CD4-positive, alpha-beta T cell (primary cell): ENCODE data around the gene CACNA2D2. TPM values are rescaled to one million over a fixed set of nuclear protein-coding genes. Genes with fewer than 3 reads are reported as not detected.

Source experiments
- ATAC-seq: fragments of 200-7000 bp; cut with Tn5 transposase; one replicate; pipeline ENCODE4 v1.10.0; 2022; ENCODE audit warnings: mild to moderate bottlenecking; ENCODE audit not compliant: poor library complexity
- CTCF ChIA-PET: fragments of 350-600 bp; sonication (Branson Sonifier 250); formaldehyde crosslinking; loops from one replicate; lab custom pipeline; 2021; ENCODE audit warnings: antibody characterized with exemption, inconsistent platforms; lab: Charles Lee
- POLR2A ChIA-PET: fragments of 350-600 bp; sonication (Branson Sonifier 250); formaldehyde crosslinking; loops from one replicate; lab custom pipeline; 2021; ENCODE audit warnings: antibody characterized with exemption, inconsistent platforms; lab: Charles Lee
- DNase-seq, 14 experiments: peaks; one replicate each; pipeline ENCODE4 v3.0.0-alpha.2; 2013 to 2020; ENCODE audit warnings: mixed read lengths in 2 of 14
- H3K27ac ChIP-seq, 2 donors: one replicate each; pipeline versions ENCODE4 v1.5.1 to v1.7.0; 2013; ENCODE audit warnings: low read length in 2 of 2, low read depth in 1 of 2, mild to moderate bottlenecking in 1 of 2
- H3K27me3 ChIP-seq, 2 experiments: 1 replicate in 1 of 2; 2 replicates in 1 of 2; pipeline versions ENCODE4 v1.6.1 to v1.7.0; 2013; ENCODE audit warnings: low read length in 2 of 2, control low read depth in 1 of 2, mild to moderate bottlenecking in 1 of 2, moderate library complexity in 1 of 2; ENCODE audit not compliant: insufficient read depth in 2 of 2, control insufficient read depth in 1 of 2
- H3K36me3 ChIP-seq: one replicate; pipeline ENCODE4 v1.6.1; 2013; ENCODE audit warnings: low read length, control low read depth; ENCODE audit not compliant: insufficient read depth
- H3K4me1 ChIP-seq: one replicate; pipeline ENCODE4 v1.6.1; 2013; ENCODE audit warnings: low read length, control low read depth; ENCODE audit not compliant: insufficient read depth
- H3K4me3 ChIP-seq: one replicate; pipeline ENCODE4 v1.5.1; 2013; ENCODE audit warnings: mild to moderate bottlenecking, low read length, moderate library complexity
- H3K9me3 ChIP-seq, 2 experiments: 1 replicate in 1 of 2; 2 replicates in 1 of 2; pipeline versions ENCODE4 v1.6.1 to v1.7.0; 2013; ENCODE audit warnings: low read length in 2 of 2, mild to moderate bottlenecking in 2 of 2, control low read depth in 1 of 2, moderate library complexity in 1 of 2; ENCODE audit not compliant: control insufficient read depth in 1 of 2, insufficient read depth in 1 of 2
- H3K27ac Mint-ChIP-seq: one replicate; pipeline ENCODE4 v1.8.0; 2020; ENCODE audit warnings: mixed read lengths
- H3K27me3 Mint-ChIP-seq: one replicate; pipeline ENCODE4 v1.8.0; 2021; ENCODE audit warnings: mixed read lengths
- H3K36me3 Mint-ChIP-seq: one replicate; pipeline ENCODE4 v1.8.0; 2021; ENCODE audit warnings: low read depth, mixed read lengths
- H3K4me1 Mint-ChIP-seq: one replicate; pipeline ENCODE4 v1.8.0; 2021; ENCODE audit warnings: low read depth, mixed read lengths
- H3K4me3 Mint-ChIP-seq: one replicate; pipeline ENCODE4 v1.8.0; 2020; ENCODE audit warnings: mild to moderate bottlenecking, mixed read lengths
- H3K9me3 Mint-ChIP-seq: one replicate; pipeline ENCODE4 v1.8.0; 2020; ENCODE audit warnings: mixed read lengths
- CTCF ChIP-seq: fragments of 200-600 bp; IDR thresholded peaks from one replicate; pipeline ENCODE4 v1.8.0; 2022; ENCODE audit warnings: antibody characterized with exemption, mild to moderate bottlenecking
- intact Hi-C, 2 experiments: fragments of 100-400 bp; cut with DNase I in 1 of 2; cut with micrococcal nuclease in 1 of 2; formaldehyde crosslinking; loops; one replicate each; pipeline versions ENCODE4 v1.15.1 to v1.9.0; 2023 to 2025; cut with DNase I, micrococcal nuclease
- total RNA-seq, 174 experiments: library from RNA in 2 of 174; stranded (reverse) in 2 of 174; gene quantifications; one replicate each; pipeline ENCODE4 v1.2.3 and lab custom pipeline; 2021 to 2026

CACNA2D2 gene
- total RNA-seq, 2 experiments from 2014 or later = 2.5 to 3.8 TPM

- ATAC-seq (no peak), DNase-seq (no peak)
- peak overlapping the region; percentile 36 for H3K27ac Mint-ChIP-seq
- CTCF ChIA-PET = no interaction called here
- peak overlapping the region; percentile 3 for H3K4me3 Mint-ChIP-seq
- no peaks in the 10 kb centered on the region for H3K9me3 ChIP-seq
- no peak for TF ChIP-seq CTCF
- peaks cover 37% of the 10 kb centered on the region for H3K4me1 ChIP-seq
- no peaks in the 10 kb centered on the region for H3K36me3 ChIP-seq
- no peaks in the 10 kb centered on the region for H3K9me3 Mint-ChIP-seq
- peaks cover 37% of the 10 kb centered on the region for H3K4me1 Mint-ChIP-seq
- H3K27me3 Mint-ChIP-seq = no peaks in the 10 kb centered on the region
- intact Hi-C loops = loop anchor here in 1 of 2 experiments (5.0 kb wide), 5 partner anchors 133 to 1783 kb away; partner anchors contain the start of genes CACNA2D2, MANF, POC1A and TEX264
- H3K36me3 Mint-ChIP-seq = peaks cover 4% of the 10 kb centered on the region
- no peaks in the 10 kb centered on the region for H3K27me3 ChIP-seq
- no peak overlapping the region for H3K27ac ChIP-seq
- POLR2A ChIA-PET = interaction anchor here (0.6 kb wide), 1 partner anchor 1131 kb away, joined by 4 read pairs; no protein-coding TSS in a partner anchor
- no peak overlapping the region for H3K4me3 ChIP-seq
Measured at GRCh38 chr3:50369012-50369670, 134.3 kb downstream of the CACNA2D2 start.

- DNase-seq = no peak
- Histone ChIP-seq H3K27ac (peak overlapping the region; percentile 69 to 81), H3K4me3 (peak overlapping the region; percentile 73), H3K36me3 (no peaks in the 10 kb centered on the region), H3K4me1 (peaks cover 30% of the 10 kb centered on the region), H3K27me3 (no peaks in the 10 kb centered on the region), H3K9me3 (no peaks in the 10 kb centered on the region)
- H3K4me3 Mint-ChIP-seq = peak overlapping the region; percentile 94
- H3K4me1 Mint-ChIP-seq = peaks cover 25% of the 10 kb centered on the region
- TF ChIP-seq CTCF = no peak
- H3K27ac Mint-ChIP-seq = peak overlapping the region; percentile 98
- no peaks in the 10 kb centered on the region for H3K27me3 Mint-ChIP-seq
- H3K9me3 Mint-ChIP-seq = no peaks in the 10 kb centered on the region
- H3K36me3 Mint-ChIP-seq = peaks cover 4% of the 10 kb centered on the region
- ChIA-PET CTCF (interaction anchor here (0.9 to 1.1 kb wide), 4 partner anchors 13 to 1316 kb away, joined by 3 to 5 read pairs (median 4); no protein-coding TSS in a partner anchor), POLR2A (interaction anchor here (0.7 to 2.7 kb wide), 13 partner anchors 12 to 1245 kb away, joined by 3 to 25 read pairs (median 4); partner anchors contain the start of genes CYB561D2, HYAL3, NAA80 and NPRL2)
- intact Hi-C loops = loop anchor here (1.0 to 5.0 kb wide), 9 partner anchors 15 to 1786 kb away; partner anchors contain the start of genes C3orf18 (in 1 of the 2), CACNA2D2 (in 1 of the 2), CYB561D2 (in 1 of the 2) and MANF (in 1 of the 2)
- no peak for ATAC-seq
Measured at GRCh38 chr3:50365842-50366220, 137.6 kb downstream of the CACNA2D2 start.

- Histone ChIP-seq H3K36me3 (no peaks in the 10 kb centered on the region), H3K4me1 (peaks cover 30% of the 10 kb centered on the region), H3K27me3 (no peaks in the 10 kb centered on the region), H3K4me3 (peak overlapping the region; percentile 73), H3K9me3 (no peaks in the 10 kb centered on the region), H3K27ac (peak overlapping the region; percentile 69 to 81)
- ATAC-seq = peak; percentile 95
- CTCF ChIA-PET = interaction anchor here (0.9 to 1.1 kb wide), 4 partner anchors 13 to 1317 kb away, joined by 3 to 5 read pairs (median 4); no protein-coding TSS in a partner anchor
- H3K4me3 Mint-ChIP-seq = peak overlapping the region; percentile 94
- intact Hi-C loops = loop anchor here (1.0 to 5.0 kb wide), 8 partner anchors 14 to 1787 kb away; partner anchors contain the start of genes CACNA2D2 (in 1 of the 2), CYB561D2 (in 1 of the 2), MANF (in 1 of the 2) and NPRL2 (in 1 of the 2)
- H3K4me1 Mint-ChIP-seq = peaks cover 25% of the 10 kb centered on the region
- no peaks in the 10 kb centered on the region for H3K9me3 Mint-ChIP-seq
- peaks cover 4% of the 10 kb centered on the region for H3K36me3 Mint-ChIP-seq
- peak overlapping the region; percentile 98 for H3K27ac Mint-ChIP-seq
- no peaks in the 10 kb centered on the region for H3K27me3 Mint-ChIP-seq
- no peak for TF ChIP-seq CTCF
- POLR2A ChIA-PET = interaction anchor here (0.7 to 2.7 kb wide), 14 partner anchors 11 to 1244 kb away, joined by 3 to 25 read pairs (median 4); partner anchors contain the start of genes CYB561D2, HYAL3, MANF and NAA80
- DNase-seq = peak; percentile 92 to 97 (median 95)
Measured at GRCh38 chr3:50365080-50365841, 138.2 kb downstream of the CACNA2D2 start.
